Adrenal gland (tissue), 5 donors: Measurements from ENCODE around the gene MFF.
"Not testable (repeated sequence)": the region's sequence is repeated elsewhere in the genome, so short reads cannot be mapped to it uniquely, and the experiment has no call there.

Source experiments
- POLR2A ChIP-seq, 2 donors: fragments of 450-650 bp; IDR thresholded peaks; one replicate each; pipeline ENCODE4 v1.6.1; 2017; ENCODE audit warnings: antibody characterized with exemption in 2 of 2, mild to moderate bottlenecking in 2 of 2, moderate library complexity in 1 of 2
- TF ChIP-seq, protein P1 (sequence below), 6 experiments: fragments of 450-650 bp in 4 of 6; fragments of 200-600 bp in 2 of 6; sonication (generic) in 1 of 6; IDR thresholded peaks; 1 replicate in 5 of 6; 2 replicates in 1 of 6; pipeline versions ENCODE4 v1.5.1 to v1.8.0; 2016 to 2021; ENCODE audit warnings: antibody characterized with exemption in 6 of 6, mild to moderate bottlenecking in 2 of 6, moderate library complexity in 1 of 6
- donor health status: DM: no; HTN: no; CAD: no.

DNA sequence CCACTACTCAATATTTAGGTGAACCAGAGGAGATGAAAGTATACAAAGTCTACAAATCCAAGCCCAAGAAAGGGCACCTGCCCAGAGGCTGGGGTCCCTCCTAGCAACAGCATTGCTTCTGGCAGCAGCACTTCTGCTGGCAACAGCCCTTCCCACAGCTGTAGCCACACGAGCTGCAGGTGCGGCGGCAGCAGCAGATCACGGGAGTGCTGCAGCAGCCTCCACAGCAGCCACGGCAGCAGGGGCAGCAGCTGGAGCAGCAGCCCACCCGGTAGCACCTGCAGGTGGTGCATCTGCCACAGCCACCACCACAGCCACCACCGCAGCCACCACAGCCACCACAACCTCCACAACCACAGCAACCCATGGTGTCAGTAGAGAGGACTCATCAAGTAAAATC, 62.5 kb downstream of the MFF start, which contains the start of gene SCYGR1:
- TF ChIP-seq POLR2A (IDR thresholded peaks at IDR 0.05), result not testable (repeated sequence)
- TF ChIP-seq, protein P1, sequence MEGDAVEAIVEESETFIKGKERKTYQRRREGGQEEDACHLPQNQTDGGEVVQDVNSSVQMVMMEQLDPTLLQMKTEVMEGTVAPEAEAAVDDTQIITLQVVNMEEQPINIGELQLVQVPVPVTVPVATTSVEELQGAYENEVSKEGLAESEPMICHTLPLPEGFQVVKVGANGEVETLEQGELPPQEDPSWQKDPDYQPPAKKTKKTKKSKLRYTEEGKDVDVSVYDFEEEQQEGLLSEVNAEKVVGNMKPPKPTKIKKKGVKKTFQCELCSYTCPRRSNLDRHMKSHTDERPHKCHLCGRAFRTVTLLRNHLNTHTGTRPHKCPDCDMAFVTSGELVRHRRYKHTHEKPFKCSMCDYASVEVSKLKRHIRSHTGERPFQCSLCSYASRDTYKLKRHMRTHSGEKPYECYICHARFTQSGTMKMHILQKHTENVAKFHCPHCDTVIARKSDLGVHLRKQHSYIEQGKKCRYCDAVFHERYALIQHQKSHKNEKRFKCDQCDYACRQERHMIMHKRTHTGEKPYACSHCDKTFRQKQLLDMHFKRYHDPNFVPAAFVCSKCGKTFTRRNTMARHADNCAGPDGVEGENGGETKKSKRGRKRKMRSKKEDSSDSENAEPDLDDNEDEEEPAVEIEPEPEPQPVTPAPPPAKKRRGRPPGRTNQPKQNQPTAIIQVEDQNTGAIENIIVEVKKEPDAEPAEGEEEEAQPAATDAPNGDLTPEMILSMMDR (IDR thresholded peaks at IDR 0.05), result not testable (repeated sequence)
